DLD1 (cell line): ENCODE results near the gene ABI2.
"Not testable (repeated sequence)": the region's sequence is repeated elsewhere in the genome, so short reads cannot be mapped to it uniquely, and the experiment has no call there.

ENCODE experiments used
- in situ Hi-C: cut with HindIII; loops from 2 replicates; pipeline ENCODE4 v1.10.0; 2017; ENCODE audit warnings: low sequenced_read_pairs

Gene ABI2

GRCh38 chr2:203327901-203328759 is at the start of gene ABI2:
Gene ABI2 (plus strand): TSS chr2:203328394. CDS start chr2:203328515, 121 bp downstream.
- in situ Hi-C loops = no loop called here

- in situ Hi-C loops = no loop called here
Measured at GRCh38 chr2:203279288-203279687, 48.9 kb upstream of the ABI2 start.

GRCh38 chr2:203280428-203281064 is 47.6 kb upstream of the ABI2 start:
- in situ Hi-C loops = no loop called here

DNA sequence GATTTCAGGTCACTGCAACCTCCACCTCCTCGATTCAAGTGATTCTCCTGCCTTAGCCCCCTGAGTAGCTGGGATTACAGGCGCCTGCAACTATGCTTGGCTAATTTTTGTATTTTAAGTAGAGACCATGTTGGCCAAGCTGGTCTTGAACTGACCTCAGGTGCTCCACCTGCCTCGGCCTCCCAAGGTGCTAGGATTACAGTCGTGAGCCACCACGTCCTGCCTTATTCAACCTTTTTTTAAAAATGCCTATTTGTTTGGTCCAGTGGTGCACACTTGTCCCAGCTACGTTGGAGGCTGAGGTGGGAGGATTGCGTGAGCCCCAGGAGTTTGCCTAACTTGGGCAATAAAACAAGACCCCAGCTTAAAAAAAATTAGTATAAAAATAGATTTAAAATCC is 46.1 kb upstream of the ABI2 start:
- in situ Hi-C loops = no loop called here

GRCh38 chr2:203286532-203286931 is 41.7 kb upstream of the ABI2 start:
- in situ Hi-C loops = no loop called here

DNA sequence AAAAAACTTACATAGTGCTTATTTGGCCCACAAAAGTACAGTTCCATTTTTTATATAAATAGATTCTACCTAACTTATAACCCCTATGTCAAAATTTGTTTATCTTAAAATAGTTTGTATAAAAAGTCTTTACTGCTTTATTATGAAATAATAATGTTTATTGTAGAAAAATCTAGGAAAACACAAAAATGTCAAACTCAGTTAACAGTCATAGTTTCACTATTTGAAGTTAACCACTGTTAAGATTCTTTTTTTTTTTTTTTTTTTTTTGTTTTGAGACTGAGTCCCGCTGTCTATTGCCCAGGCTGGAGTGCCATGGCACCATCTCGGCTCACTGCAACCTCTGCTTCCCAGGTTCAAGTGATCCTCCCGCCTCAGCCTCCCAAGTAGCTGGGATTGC is 26.5 kb upstream of the ABI2 start:
- in situ Hi-C loops = no loop called here

DNA sequence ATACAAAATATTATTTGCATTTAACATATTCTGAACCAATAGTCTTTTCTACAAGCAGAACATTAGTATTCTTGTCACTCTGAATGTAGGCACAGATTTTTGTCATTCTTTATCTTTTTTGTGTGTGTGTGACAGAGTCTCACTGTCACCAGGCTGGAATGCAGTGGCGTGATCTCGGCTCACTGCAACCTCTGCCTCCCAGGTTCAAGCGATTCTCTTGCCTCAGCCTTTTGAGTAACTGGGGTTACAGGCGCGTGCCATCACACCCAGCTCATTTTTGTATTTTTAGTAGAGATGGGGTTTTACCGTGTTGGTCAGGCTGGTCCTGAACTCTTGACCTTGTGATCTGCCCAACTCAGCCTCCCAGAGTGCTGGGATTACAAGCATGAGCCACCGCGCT is 25.6 kb upstream of the ABI2 start:
- in situ Hi-C loops = not testable (repeated sequence)

GRCh38 chr2:203310688-203311436 is 17.3 kb upstream of the ABI2 start:
- in situ Hi-C loops = no loop called here

DNA sequence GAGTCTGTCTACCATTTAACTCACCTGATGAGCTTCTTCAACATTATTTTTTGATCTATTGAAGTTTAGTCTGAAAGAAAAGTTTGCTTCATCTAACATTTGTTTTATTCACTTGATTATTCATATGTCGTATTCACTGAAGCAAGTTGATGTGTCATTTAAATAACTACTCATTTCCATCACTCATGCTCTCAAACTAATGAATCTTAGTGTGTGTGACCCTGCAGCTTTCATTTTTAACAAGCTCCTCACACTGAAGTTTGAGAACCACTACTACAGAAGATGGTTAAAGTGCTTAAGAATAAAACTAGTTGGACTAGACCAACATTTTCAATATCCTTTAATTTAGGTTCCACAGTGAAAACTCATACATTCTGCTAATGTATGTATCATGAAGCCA is 1.8 kb upstream of the ABI2 start:
- in situ Hi-C loops = no loop called here

DNA sequence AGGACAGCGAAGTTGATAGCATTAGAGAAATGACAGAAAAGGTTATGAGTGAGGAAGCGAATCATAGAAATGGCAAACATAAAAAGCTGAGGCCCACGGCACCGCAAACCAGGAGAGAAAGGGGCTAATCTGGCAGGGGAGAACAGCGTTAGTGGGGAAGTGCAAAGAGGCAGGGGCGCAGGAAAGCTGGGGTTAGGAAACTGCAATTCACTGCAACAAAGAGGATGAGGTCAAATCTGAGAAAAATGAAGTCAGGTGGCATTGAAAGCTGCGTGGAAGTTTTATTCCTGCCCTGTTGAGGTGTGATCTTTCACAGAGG is 653 bp upstream of the ABI2 start:
- in situ Hi-C loops = no loop called here

DNA sequence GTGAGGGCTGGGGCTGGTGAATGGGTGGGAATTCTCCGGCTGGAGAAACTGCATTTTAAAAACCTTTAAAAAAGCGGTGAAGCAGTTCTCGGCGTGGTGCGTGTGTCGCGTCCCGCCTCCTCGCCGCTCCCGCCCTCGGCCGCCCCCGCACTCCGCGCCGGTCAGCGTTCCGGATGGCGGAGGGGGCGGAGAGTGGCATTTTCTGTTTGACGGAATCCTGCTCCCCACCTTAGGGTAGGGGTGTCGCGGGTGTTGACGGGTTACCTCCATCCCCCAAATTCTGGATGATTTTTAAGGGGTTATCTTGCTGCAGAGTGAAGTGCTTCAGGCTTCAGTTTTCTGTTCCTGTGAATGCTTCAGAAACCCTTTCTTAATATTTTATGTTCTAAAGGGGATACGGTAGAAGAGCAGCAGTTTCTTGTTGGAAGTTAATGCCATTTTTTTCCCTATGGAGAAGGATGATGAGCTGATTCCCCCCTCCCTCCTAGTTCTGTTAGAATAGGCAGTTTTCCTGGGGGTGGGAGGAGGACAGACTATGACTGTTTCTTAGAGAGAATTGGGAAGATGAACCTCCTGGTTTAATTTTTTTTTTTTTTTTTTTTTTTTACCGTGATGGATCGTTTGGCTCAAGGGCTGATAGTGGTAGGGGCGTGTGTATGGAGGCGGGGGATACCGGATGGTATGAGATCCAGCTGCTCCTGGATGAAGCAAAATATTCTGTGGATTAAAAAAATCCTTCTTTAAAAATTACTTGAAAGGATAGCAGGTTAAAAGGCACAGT is 756 bp downstream of the ABI2 start:
- in situ Hi-C loops = no loop called here

GRCh38 chr2:203330434-203330833 is 2.2 kb downstream of the ABI2 start:
- in situ Hi-C loops = no loop called here

- in situ Hi-C loops = no loop called here
Measured at GRCh38 chr2:203338322-203338721, 10.1 kb downstream of the ABI2 start.

- in situ Hi-C loops = no loop called here
Measured at GRCh38 chr2:203340791-203341487, 12.7 kb downstream of the ABI2 start.

- in situ Hi-C loops = no loop called here
Measured at GRCh38 chr2:203341741-203342310, 13.6 kb downstream of the ABI2 start.

GRCh38 chr2:203342374-203342773 is 14.2 kb downstream of the ABI2 start:
- in situ Hi-C loops = not testable (repeated sequence)

DNA sequence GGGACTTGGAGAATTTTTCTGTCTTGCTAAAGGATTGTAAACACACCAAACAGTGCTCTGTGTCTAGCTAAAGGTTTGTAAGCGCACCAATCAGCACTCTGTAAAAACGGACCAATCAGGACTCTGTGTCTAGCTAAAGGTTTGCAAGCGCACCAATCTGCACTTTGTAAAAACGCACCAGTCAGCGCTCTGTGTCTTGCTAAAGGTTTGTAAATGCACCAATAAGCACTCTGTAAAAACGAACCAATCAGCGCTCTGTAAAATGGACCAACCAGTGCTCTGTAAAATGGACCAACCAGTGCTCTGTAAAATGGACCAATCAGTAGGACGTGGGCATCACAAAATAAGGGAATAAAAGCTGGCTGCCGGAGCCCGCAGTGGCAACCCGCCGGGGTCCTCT is 16.5 kb downstream of the ABI2 start:
- in situ Hi-C loops = no loop called here

DNA sequence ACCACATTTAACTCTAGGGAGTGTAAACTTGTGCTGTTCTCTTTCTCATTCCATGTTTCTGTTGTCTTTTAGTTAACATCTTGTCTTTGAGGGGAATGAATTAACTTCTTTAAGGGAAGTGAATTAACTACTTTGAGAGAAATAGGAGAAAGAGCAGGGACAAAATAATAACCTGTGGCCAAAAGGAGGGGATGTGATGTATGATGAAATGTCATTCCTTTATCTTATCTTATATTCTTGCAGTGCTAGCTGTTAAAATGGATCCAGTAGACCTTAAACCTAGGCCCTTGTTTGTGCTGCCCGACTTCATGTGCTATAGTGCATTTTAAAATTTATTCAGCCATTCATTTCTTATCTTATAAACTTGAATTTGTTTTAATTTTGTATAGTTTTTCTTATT is 18.4 kb downstream of the ABI2 start:
- in situ Hi-C loops = no loop called here

- in situ Hi-C loops = no loop called here
Measured at GRCh38 chr2:203347375-203347774, 19.2 kb downstream of the ABI2 start.

- in situ Hi-C loops = no loop called here
Measured at GRCh38 chr2:203352604-203353255, 24.5 kb downstream of the ABI2 start.
